BE2C (cell line): ENCODE measurements around the gene AACS.
"Not testable (repeated sequence)": the region's sequence is repeated elsewhere in the genome, so short reads cannot be mapped to it uniquely, and the experiment has no call there.

ENCODE experiments used
- DNase-seq: peaks from one replicate; pipeline ENCODE4 v3.0.0-alpha.2; 2020
- H3K27me3 ChIP-seq: fragments of 250-450 bp; sonication (Bioruptor Pico); 2 replicates; pipeline ENCODE4 v1.5.1; 2020; ENCODE audit warnings: mild to moderate bottlenecking
- H3K36me3 ChIP-seq: fragments of 250-450 bp; sonication (Bioruptor Pico); 2 replicates; pipeline ENCODE4 v1.5.1; 2020; ENCODE audit warnings: mild to moderate bottlenecking
- H3K4me1 ChIP-seq: fragments of 250-450 bp; sonication (Bioruptor Pico); 2 replicates; pipeline ENCODE4 v1.5.1; 2020
- H3K4me3 ChIP-seq: 2 replicates; pipeline ENCODE4 v1.5.1; 2011; ENCODE audit warnings: low read depth, low read length
- H3K9me3 ChIP-seq: fragments of 250-450 bp; sonication (Bioruptor Pico); 2 replicates; pipeline ENCODE4 v1.5.1; 2020
- TF ChIP-seq, protein P1 (sequence below): IDR thresholded peaks from 2 replicates; pipeline ENCODE4 v1.5.1; 2012; ENCODE audit warnings: mild to moderate bottlenecking, low read depth, low read length

The AACS gene

GRCh38 chr12:125071456-125071855 is 6.2 kb downstream of the AACS start:
- TF ChIP-seq, protein P1, sequence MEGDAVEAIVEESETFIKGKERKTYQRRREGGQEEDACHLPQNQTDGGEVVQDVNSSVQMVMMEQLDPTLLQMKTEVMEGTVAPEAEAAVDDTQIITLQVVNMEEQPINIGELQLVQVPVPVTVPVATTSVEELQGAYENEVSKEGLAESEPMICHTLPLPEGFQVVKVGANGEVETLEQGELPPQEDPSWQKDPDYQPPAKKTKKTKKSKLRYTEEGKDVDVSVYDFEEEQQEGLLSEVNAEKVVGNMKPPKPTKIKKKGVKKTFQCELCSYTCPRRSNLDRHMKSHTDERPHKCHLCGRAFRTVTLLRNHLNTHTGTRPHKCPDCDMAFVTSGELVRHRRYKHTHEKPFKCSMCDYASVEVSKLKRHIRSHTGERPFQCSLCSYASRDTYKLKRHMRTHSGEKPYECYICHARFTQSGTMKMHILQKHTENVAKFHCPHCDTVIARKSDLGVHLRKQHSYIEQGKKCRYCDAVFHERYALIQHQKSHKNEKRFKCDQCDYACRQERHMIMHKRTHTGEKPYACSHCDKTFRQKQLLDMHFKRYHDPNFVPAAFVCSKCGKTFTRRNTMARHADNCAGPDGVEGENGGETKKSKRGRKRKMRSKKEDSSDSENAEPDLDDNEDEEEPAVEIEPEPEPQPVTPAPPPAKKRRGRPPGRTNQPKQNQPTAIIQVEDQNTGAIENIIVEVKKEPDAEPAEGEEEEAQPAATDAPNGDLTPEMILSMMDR = no peak
- Histone ChIP-seq H3K4me1 (peaks cover 3% of the 10 kb centered on the region; the same call in 1 of the 2 replicates), H3K27me3 (no peaks in the 10 kb centered on the region), H3K9me3 (no peaks in the 10 kb centered on the region), H3K4me3 (no peak overlapping the region), H3K36me3 (peaks cover 8% of the 10 kb centered on the region)
- no peak for DNase-seq

DNA sequence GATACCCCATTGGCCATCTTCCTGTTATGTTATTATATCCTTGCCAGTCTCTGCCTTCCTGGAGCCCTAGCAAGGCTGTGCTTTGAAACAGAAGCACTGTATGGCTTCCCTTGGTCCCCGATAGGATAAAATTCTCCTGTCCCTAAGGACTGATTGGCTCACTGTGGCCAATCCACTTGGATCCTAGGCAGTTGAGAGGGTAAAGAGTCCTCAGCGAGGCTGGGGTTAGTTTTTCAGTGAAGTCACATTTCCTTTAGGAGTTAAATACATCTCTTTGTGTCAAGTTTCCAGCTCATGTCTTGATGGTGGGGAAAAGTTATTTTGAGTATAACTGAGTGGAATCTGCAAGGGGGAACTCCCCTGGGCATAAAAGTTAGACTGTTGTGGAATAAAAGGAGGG is 7.3 kb downstream of the AACS start:
- Histone ChIP-seq H3K36me3 (peaks cover 17% of the 10 kb centered on the region), H3K27me3 (no peaks in the 10 kb centered on the region), H3K4me1 (no peaks in the 10 kb centered on the region), H3K9me3 (no peaks in the 10 kb centered on the region), H3K4me3 (no peak overlapping the region)
- no peak for DNase-seq
- TF ChIP-seq, protein P1 = no peak

GRCh38 chr12:125074294-125074693 is 9.1 kb downstream of the AACS start:
- H3K27me3 ChIP-seq, DNase-seq, H3K9me3 ChIP-seq, H3K4me3 ChIP-seq, H3K4me1 ChIP-seq: not testable (repeated sequence)
- H3K36me3 ChIP-seq = peaks cover 30% of the 10 kb centered on the region

- TF ChIP-seq, protein P1 = no peak
- DNase-seq = no peak
- H3K27me3 ChIP-seq = no peaks in the 10 kb centered on the region
- peaks cover 34% of the 10 kb centered on the region for H3K36me3 ChIP-seq
- no peak overlapping the region for H3K4me3 ChIP-seq
- H3K4me1 ChIP-seq = no peaks in the 10 kb centered on the region; the same call in 1 of the 2 replicates
- no peaks in the 10 kb centered on the region for H3K9me3 ChIP-seq
Observed at GRCh38 chr12:125076103-125076502, 10.9 kb downstream of the AACS start.

DNA sequence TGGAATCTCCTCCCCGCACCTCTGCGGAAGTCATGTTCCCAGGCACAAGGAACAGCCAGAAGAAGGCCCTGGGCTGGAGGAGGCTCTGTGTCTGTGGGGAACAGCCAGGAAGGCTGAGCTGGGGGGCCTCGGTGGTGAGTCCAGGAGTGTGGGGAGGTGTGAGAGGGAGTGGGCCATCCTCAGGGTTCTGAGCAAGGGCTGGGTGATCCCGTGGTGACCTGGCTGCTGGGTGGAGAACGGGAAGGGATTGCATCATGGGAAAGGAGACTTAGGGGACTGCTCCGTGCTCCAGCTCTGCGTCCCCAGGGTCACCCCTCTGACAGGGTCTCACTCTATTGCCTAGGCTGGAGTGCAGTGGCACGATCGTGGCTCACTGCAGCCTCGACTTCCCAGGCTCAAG is 13.8 kb downstream of the AACS start:
- no peaks in the 10 kb centered on the region for H3K9me3 ChIP-seq
- no peak for DNase-seq
- no peaks in the 10 kb centered on the region for H3K27me3 ChIP-seq
- H3K36me3 ChIP-seq = peaks cover 42% of the 10 kb centered on the region
- H3K4me3 ChIP-seq = no peak overlapping the region
- TF ChIP-seq, protein P1 = no peak
- no peaks in the 10 kb centered on the region; the same call in 1 of the 2 replicates for H3K4me1 ChIP-seq

DNA sequence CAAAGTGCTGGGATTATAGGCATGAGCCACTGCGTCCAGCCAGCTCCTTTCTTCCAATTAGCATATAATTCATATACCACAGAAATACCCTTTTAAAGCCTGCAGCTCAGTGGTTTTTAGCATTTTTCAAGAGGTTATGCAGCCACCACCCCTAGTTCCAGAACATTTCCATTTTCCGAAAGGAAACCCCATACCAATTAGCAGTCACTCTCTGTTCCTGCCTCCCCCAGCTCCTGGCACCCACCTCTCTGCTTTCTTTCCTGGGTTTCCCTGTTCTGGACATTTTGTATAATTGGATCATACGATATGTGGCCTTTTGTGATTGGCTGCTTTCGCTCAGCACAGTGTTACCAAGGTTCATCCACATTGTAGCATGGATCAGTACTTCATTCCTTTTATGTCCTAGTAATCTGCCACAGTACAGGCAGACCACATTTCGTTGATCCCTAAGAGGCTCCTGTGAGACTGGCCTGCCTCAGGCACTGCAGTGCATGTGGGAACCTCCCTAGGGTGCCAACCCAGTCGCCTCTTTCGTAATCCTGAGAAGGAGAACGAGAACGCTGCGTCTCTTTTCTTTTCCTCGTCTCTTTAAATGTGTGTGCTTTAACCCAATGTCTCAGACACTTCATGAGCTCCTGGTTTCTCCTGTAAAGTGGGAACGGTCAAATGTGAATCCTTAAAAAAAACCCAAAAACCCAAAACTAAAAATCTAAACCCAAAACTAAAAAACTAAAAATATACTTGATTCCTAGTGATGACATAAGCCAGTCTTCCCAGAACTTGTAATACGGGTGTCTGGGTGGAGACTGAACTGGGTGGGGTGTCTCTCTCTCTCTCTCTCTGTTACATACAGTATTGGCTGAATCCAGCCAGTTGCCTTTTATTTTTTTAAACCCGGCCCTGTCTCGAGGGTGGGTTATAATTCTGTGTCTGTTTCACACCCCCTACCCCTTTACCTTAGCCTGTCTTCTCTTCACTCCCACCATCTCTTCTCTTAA is 14.7 kb downstream of the AACS start:
- peaks cover 44% of the 10 kb centered on the region for H3K36me3 ChIP-seq
- TF ChIP-seq, protein P1 = no peak
- DNase-seq = no peak

More for the DNA sequence above, 14.7 kb downstream of the AACS start:
- Histone ChIP-seq H3K4me1 (no peaks in the 10 kb centered on the region; the same call in 1 of the 2 replicates), H3K9me3 (no peaks in the 10 kb centered on the region), H3K4me3 (no peak overlapping the region), H3K27me3 (no peaks in the 10 kb centered on the region)
